Measurements from ENCODE around the gene XPO6. TPM values are rescaled to one million over a fixed set of nuclear protein-coding genes. Genes with fewer than 3 reads are reported as not detected.

Gene XPO6
- total and polyA plus RNA-seq, 5 donors from 2014 or later: 60.4 to 302 (median 64.9) TPM

- DNase-seq: no peak
- Histone ChIP-seq H3K9me3 (ENCODE audit: control insufficient read depth in 2 of 2, low read length in 2 of 2) (no peaks in the 10 kb centered on the region), H3K27ac (ENCODE audit: insufficient read depth, low read length, poor library complexity, severe bottlenecking) (peak overlapping the region; percentile 48), H3K27me3 (ENCODE audit: control insufficient read depth, insufficient read depth, low read length) (no peaks in the 10 kb centered on the region), H3K4me3 (ENCODE audit: low read depth, low read length) (no peak overlapping the region), H3K36me3 (ENCODE audit: control insufficient read depth, insufficient read depth, low read length) (peaks cover 65% of the 10 kb centered on the region), H3K4me1 (ENCODE audit: control insufficient read depth, insufficient read depth, low read length, poor library complexity, severe bottlenecking) (peaks cover 43% of the 10 kb centered on the region)
- Mint-ChIP-seq H3K9me3 (peaks cover 0 to 3% (median 0%) of the 10 kb centered on the region in 7 donors), H3K4me3 (no peak overlapping the region), H3K4me1 (peaks cover 30 to 85% (median 49%) of the 10 kb centered on the region in 4 donors), H3K27me3 (no peaks in the 10 kb centered on the region), H3K27ac (peak overlapping the region; percentile 80 to 90 (median 87)), H3K36me3 (peaks cover 60% of the 10 kb centered on the region)
- no peak for ATAC-seq (ENCODE audit: low read depth in 2 of 2)
These were observed 39.9 kb downstream of the XPO6 start for GRCh38 chr16:28171816-28172215.

DNA sequence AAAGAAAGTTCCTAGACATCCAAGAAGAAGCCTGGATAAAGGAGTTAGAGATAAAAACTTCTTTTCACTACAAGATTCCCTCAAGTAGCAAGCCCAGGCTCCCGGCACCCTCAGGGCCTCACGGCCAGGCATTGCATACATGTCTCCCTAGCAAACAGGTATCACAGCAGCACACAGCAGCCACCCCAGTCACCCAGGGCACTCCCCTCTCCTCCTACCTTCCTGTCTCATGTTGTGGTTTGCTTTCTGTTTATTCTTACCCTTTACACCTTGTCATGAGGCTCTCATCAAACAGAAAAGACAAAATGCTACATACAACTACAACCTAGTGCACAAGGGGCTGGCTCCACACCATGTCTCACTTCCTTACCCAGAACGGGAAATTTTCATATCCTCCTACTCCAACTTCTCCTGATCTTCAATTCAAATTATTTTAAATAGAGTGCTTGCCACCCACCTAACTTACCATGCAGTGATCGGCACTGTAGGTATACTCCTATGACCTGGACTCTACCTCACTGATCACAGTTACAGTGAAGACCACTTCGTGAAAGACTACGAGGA lies 42.7 kb downstream of the XPO6 start:
- Histone ChIP-seq H3K27me3 (ENCODE audit: control insufficient read depth, insufficient read depth, low read length) (no peaks in the 10 kb centered on the region), H3K9me3 (ENCODE audit: control insufficient read depth in 2 of 2, low read length in 2 of 2) (no peaks in the 10 kb centered on the region), H3K4me3 (ENCODE audit: low read depth, low read length) (peak overlapping the region; percentile 54), H3K4me1 (ENCODE audit: control insufficient read depth, insufficient read depth, low read length, poor library complexity, severe bottlenecking) (peaks cover 54% of the 10 kb centered on the region), H3K27ac (ENCODE audit: insufficient read depth, low read length, poor library complexity, severe bottlenecking) (peak overlapping the region; percentile 73), H3K36me3 (ENCODE audit: control insufficient read depth, insufficient read depth, low read length) (peaks cover 62% of the 10 kb centered on the region)
- peak overlapping the region; percentile 82 to 92 (median 90) for H3K27ac Mint-ChIP-seq
- H3K4me1 Mint-ChIP-seq: peaks cover 33 to 93% (median 51%) of the 10 kb centered on the region in 4 donors
- no peaks in the 10 kb centered on the region for H3K9me3 Mint-ChIP-seq
- H3K36me3 Mint-ChIP-seq: peaks cover 55% of the 10 kb centered on the region
- DNase-seq (peak; percentile 21 to 81 (median 68)), ATAC-seq (ENCODE audit: low read depth in 2 of 2) (peak; percentile 98 to 99)
- peak overlapping the region; percentile 1 to 80 (median 61) for H3K4me3 Mint-ChIP-seq
- H3K27me3 Mint-ChIP-seq: no peaks in the 10 kb centered on the region

GRCh38 chr16:28167730-28168129 lies 44.0 kb downstream of the XPO6 start:
- H3K4me1 Mint-ChIP-seq: peaks cover 39 to 94% (median 59%) of the 10 kb centered on the region in 4 donors
- H3K27ac ChIP-seq (ENCODE audit: insufficient read depth, low read length, poor library complexity, severe bottlenecking): peak overlapping the region; percentile 73
- H3K27ac Mint-ChIP-seq: peak overlapping the region; percentile 86 to 93 (median 90)

DNA sequence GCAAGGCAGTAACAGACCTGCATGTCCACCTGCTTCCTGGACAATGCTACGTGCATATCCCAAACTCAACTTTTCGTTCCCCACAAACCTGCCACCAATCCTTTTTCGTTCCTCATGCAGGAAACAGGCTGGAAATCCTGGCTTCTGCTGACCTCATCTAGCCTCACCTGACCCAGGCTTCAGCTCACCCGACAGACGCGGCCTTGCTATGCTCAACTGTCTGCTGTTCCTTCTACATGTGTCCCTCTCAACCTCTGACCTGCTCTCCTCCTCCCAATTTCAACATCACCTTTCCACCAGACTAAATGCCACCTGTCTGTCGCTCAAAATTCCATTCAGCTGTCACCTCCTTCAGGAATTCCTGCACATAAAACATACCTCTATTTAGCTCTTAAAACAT lies 44.5 kb downstream of the XPO6 start:
- ATAC-seq (ENCODE audit: low read depth in 2 of 2) (no peak), DNase-seq (no peak)
- no peaks in the 10 kb centered on the region for H3K27me3 ChIP-seq (ENCODE audit: control insufficient read depth, insufficient read depth, low read length)
- H3K9me3 ChIP-seq (ENCODE audit: control insufficient read depth in 2 of 2, low read length in 2 of 2): no peaks in the 10 kb centered on the region
- H3K4me1 Mint-ChIP-seq: peaks cover 37 to 94% (median 59%) of the 10 kb centered on the region in 4 donors
- no peak overlapping the region for H3K27ac ChIP-seq (ENCODE audit: insufficient read depth, low read length, poor library complexity, severe bottlenecking)
- H3K4me3 ChIP-seq (ENCODE audit: low read depth, low read length): no peak overlapping the region
- H3K4me1 ChIP-seq (ENCODE audit: control insufficient read depth, insufficient read depth, low read length, poor library complexity, severe bottlenecking): peaks cover 55% of the 10 kb centered on the region
- H3K36me3 Mint-ChIP-seq: peaks cover 47% of the 10 kb centered on the region
- peak overlapping the region; percentile 7 to 61 (median 46) for H3K4me3 Mint-ChIP-seq
- no peaks in the 10 kb centered on the region for H3K9me3 Mint-ChIP-seq
- H3K36me3 ChIP-seq (ENCODE audit: control insufficient read depth, insufficient read depth, low read length): peaks cover 60% of the 10 kb centered on the region
- no peaks in the 10 kb centered on the region for H3K27me3 Mint-ChIP-seq
- peak overlapping the region; percentile 79 to 94 (median 93) for H3K27ac Mint-ChIP-seq

More at GRCh38 chr16:28167730-28168129, 44.0 kb downstream of the XPO6 start:
- Histone ChIP-seq H3K4me1 (ENCODE audit: control insufficient read depth, insufficient read depth, low read length, poor library complexity, severe bottlenecking) (peaks cover 58% of the 10 kb centered on the region), H3K36me3 (ENCODE audit: control insufficient read depth, insufficient read depth, low read length) (peaks cover 62% of the 10 kb centered on the region), H3K4me3 (ENCODE audit: low read depth, low read length) (no peak overlapping the region), H3K27me3 (ENCODE audit: control insufficient read depth, insufficient read depth, low read length) (no peaks in the 10 kb centered on the region), H3K9me3 (ENCODE audit: control insufficient read depth in 2 of 2, low read length in 2 of 2) (no peaks in the 10 kb centered on the region)
- Mint-ChIP-seq H3K36me3 (peaks cover 52% of the 10 kb centered on the region), H3K9me3 (no peaks in the 10 kb centered on the region), H3K4me3 (peak overlapping the region in 2 of 4 donors; percentile 39 to 53), H3K27me3 (no peaks in the 10 kb centered on the region)
- no peak for ATAC-seq (ENCODE audit: low read depth in 2 of 2)
- no peak for DNase-seq

DNA sequence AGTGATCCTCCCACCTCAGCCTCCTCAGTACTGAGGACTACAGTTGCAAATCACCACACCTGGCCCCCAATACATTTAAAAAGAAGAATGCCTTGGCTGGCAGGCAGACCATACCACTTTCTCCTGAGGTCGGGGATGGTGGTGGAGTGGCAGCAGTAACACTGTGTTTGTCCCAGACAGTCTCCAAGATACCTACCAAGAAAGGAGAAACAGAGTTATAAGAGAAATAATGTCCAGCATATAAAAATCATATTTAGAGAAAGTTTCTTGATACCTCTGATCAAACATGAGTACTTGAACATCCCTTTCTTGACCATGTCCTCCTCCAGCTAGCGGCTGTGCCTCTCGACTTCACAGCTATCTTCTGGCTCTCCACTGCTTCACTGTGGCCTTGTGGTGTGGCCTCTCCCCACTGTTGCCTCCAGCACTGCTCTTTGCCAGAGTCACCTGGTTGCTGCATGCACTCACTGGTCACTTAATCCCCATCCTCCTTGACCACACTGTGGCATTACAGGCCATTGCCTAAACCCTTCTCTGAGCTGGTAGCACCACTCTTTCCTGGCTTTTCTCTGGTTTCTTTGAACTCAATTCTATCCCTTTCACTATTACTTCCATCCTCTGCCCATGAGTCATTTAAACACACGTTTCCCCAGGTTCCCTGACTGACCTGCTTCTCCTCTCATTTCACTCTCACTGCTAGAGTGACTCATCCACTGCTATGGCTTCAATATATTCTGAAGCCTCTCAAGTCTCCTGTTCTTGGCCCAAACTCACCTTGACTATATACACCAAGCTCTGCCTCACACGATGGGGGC lies 45.2 kb downstream of the XPO6 start:
- no peaks in the 10 kb centered on the region for H3K9me3 Mint-ChIP-seq
- Histone ChIP-seq H3K27me3 (ENCODE audit: control insufficient read depth, insufficient read depth, low read length) (no peaks in the 10 kb centered on the region), H3K27ac (ENCODE audit: insufficient read depth, low read length, poor library complexity, severe bottlenecking) (peak overlapping the region; percentile 24), H3K4me1 (ENCODE audit: control insufficient read depth, insufficient read depth, low read length, poor library complexity, severe bottlenecking) (peaks cover 59% of the 10 kb centered on the region), H3K36me3 (ENCODE audit: control insufficient read depth, insufficient read depth, low read length) (peaks cover 56% of the 10 kb centered on the region), H3K4me3 (ENCODE audit: low read depth, low read length) (peak overlapping the region; percentile 1), H3K9me3 (ENCODE audit: control insufficient read depth in 2 of 2, low read length in 2 of 2) (no peaks in the 10 kb centered on the region)
- peaks cover 38 to 94% (median 58%) of the 10 kb centered on the region in 4 donors for H3K4me1 Mint-ChIP-seq
- no peak for DNase-seq
- H3K27ac Mint-ChIP-seq: peak overlapping the region; percentile 79 to 94 (median 93)
- peak overlapping the region; percentile 7 to 61 (median 56) for H3K4me3 Mint-ChIP-seq
- H3K36me3 Mint-ChIP-seq: peaks cover 49% of the 10 kb centered on the region
- H3K27me3 Mint-ChIP-seq: no peaks in the 10 kb centered on the region
- ATAC-seq (ENCODE audit: low read depth in 2 of 2): no peak

- H3K27me3 ChIP-seq (ENCODE audit: control insufficient read depth, insufficient read depth, low read length): no peaks in the 10 kb centered on the region
- peaks cover 54% of the 10 kb centered on the region for H3K36me3 Mint-ChIP-seq
- H3K27me3 Mint-ChIP-seq: no peaks in the 10 kb centered on the region
- ATAC-seq (ENCODE audit: low read depth in 2 of 2) (no peak), DNase-seq (no peak)
- peak overlapping the region in 2 of 4 donors; percentile 56 to 57 for H3K4me3 Mint-ChIP-seq
- H3K27ac Mint-ChIP-seq: peak overlapping the region; percentile 79 to 94 (median 84)
- peaks cover 47 to 98% (median 65%) of the 10 kb centered on the region in 4 donors for H3K4me1 Mint-ChIP-seq
- H3K4me1 ChIP-seq (ENCODE audit: control insufficient read depth, insufficient read depth, low read length, poor library complexity, severe bottlenecking): peaks cover 67% of the 10 kb centered on the region
- peaks cover 64% of the 10 kb centered on the region for H3K36me3 ChIP-seq (ENCODE audit: control insufficient read depth, insufficient read depth, low read length)
- H3K9me3 ChIP-seq (ENCODE audit: control insufficient read depth in 2 of 2, low read length in 2 of 2): no peaks in the 10 kb centered on the region
- H3K27ac ChIP-seq (ENCODE audit: insufficient read depth, low read length, poor library complexity, severe bottlenecking): peak overlapping the region; percentile 3
- H3K4me3 ChIP-seq (ENCODE audit: low read depth, low read length): peak overlapping the region; percentile 15
- H3K9me3 Mint-ChIP-seq: no peaks in the 10 kb centered on the region
These were observed 46.2 kb downstream of the XPO6 start for GRCh38 chr16:28165598-28165997.

DNA sequence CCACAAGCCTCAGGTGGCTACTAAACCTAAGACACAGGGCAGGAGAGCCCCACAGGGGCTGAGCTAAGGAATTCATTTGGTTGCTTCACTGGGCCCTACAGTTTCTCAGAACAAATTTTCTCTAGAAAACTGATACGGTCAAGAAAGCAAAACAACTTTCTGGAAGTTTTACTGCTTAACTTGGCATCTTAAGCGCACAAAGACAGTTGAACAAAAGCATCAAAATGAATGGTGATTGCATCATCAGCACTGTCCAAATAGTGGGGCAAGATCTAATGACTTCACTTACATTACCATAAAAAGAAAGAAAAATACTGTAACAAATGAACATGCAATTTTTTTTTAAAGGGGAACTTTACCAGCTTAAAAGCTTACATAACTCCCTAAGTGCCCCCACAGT lies 47.6 kb downstream of the XPO6 start:
- Histone ChIP-seq H3K36me3 (ENCODE audit: control insufficient read depth, insufficient read depth, low read length) (peaks cover 64% of the 10 kb centered on the region), H3K4me3 (ENCODE audit: low read depth, low read length) (peak overlapping the region; percentile 6), H3K4me1 (ENCODE audit: control insufficient read depth, insufficient read depth, low read length, poor library complexity, severe bottlenecking) (peaks cover 61% of the 10 kb centered on the region), H3K27me3 (ENCODE audit: control insufficient read depth, insufficient read depth, low read length) (no peaks in the 10 kb centered on the region), H3K27ac (ENCODE audit: insufficient read depth, low read length, poor library complexity, severe bottlenecking) (peak overlapping the region; percentile 48), H3K9me3 (ENCODE audit: control insufficient read depth in 2 of 2, low read length in 2 of 2) (no peaks in the 10 kb centered on the region)
- H3K4me3 Mint-ChIP-seq: no peak overlapping the region
- ATAC-seq (ENCODE audit: low read depth in 2 of 2) (no peak), DNase-seq (no peak)
- H3K27me3 Mint-ChIP-seq: no peaks in the 10 kb centered on the region
- no peaks in the 10 kb centered on the region for H3K9me3 Mint-ChIP-seq
- peaks cover 48 to 92% (median 69%) of the 10 kb centered on the region in 4 donors for H3K4me1 Mint-ChIP-seq
- H3K27ac Mint-ChIP-seq: peak overlapping the region; percentile 79 to 87 (median 84)
- H3K36me3 Mint-ChIP-seq: peaks cover 60% of the 10 kb centered on the region

All from CD4-positive, CD25-positive, alpha-beta regulatory T cell (primary cell).